Aorta (tissue), 5 donors: ENCODE results near the gene CEP57. TPM values are rescaled to one million over a fixed set of nuclear protein-coding genes. Genes with fewer than 3 reads are reported as not detected.
A peak's percentile ranks its signal among the peaks of the same experiment; 100 is the strongest.

Source experiments
- ATAC-seq: fragments of 200-7000 bp; cut with Tn5 transposase; one replicate; pipeline ENCODE4 v1.9.1; 2022; ENCODE audit warnings: moderate library complexity; ENCODE audit not compliant: low FRiP score
- DNase-seq, 2 donors: peaks; one replicate each; pipeline ENCODE4 v3.0.0-alpha.2; 2020
- H3K27ac ChIP-seq, 2 donors: one replicate each; pipeline ENCODE4 v1.5.1; 2013; ENCODE audit warnings: low read length in 2 of 2, mild to moderate bottlenecking in 2 of 2, moderate library complexity in 2 of 2, control low read depth in 1 of 2, inconsistent platforms in 1 of 2, low read depth in 1 of 2
- H3K27me3 ChIP-seq, 2 donors: one replicate each; pipeline ENCODE4 v1.6.1; 2013; ENCODE audit warnings: control low read depth in 1 of 2, low read length in 1 of 2, mild to moderate bottlenecking in 1 of 2, moderate library complexity in 1 of 2; ENCODE audit not compliant: insufficient read depth in 2 of 2, control insufficient read depth in 1 of 2
- H3K36me3 ChIP-seq, 2 donors: one replicate each; pipeline ENCODE4 v1.6.1; 2013; ENCODE audit warnings: control low read depth in 1 of 2, low read length in 1 of 2, mild to moderate bottlenecking in 1 of 2; ENCODE audit not compliant: insufficient read depth in 2 of 2, control insufficient read depth in 1 of 2
- H3K4me1 ChIP-seq, 2 donors: one replicate each; pipeline ENCODE4 v1.6.1; 2013; ENCODE audit warnings: low read length in 2 of 2, control low read depth in 1 of 2, mild to moderate bottlenecking in 1 of 2, moderate library complexity in 1 of 2; ENCODE audit not compliant: insufficient read depth in 2 of 2, control insufficient read depth in 1 of 2
- H3K4me3 ChIP-seq, 2 donors: one replicate each; pipeline ENCODE4 v1.5.1; 2013; ENCODE audit warnings: low read length in 2 of 2, control low read depth in 1 of 2, mild to moderate bottlenecking in 1 of 2
- H3K9me3 ChIP-seq: one replicate; pipeline ENCODE4 v1.6.1; 2013; ENCODE audit warnings: mild to moderate bottlenecking, low read length; ENCODE audit not compliant: control insufficient read depth
- WGBS, 2 donors: extraction: QIAGEN DNeasy Blood & Tissue Kit; methylation state at CpG; one replicate each; pipeline ENCODE4 v1.1.7; 2013; 5-methylcytosine and 5-hydroxymethylcytosine counted together
- intact Hi-C, 2 donors: fragments of 100-400 bp; cut with DNase I; formaldehyde crosslinking; loops; one replicate each; pipeline versions ENCODE4 v1.14.2 to v1.15.0; 2022
- polyA plus RNA-seq, 2 donors: library from polyadenylated mRNA; stranded (reverse); fragments of 200-250 nt; gene quantifications; one replicate each; pipeline ENCODE4 v1.2.3, GENCODE V29; 2013
- total RNA-seq, 2 donors: library from RNA; stranded (reverse); fragmentation: NEBNext Ultra II Directional; extraction: Animal tissue kit (Norgen Biotek cat#: 25700); gene quantifications; one replicate each; pipeline ENCODE4 v1.2.1, GENCODE V29; 2021
- donor health status: healthy with polysubstance abuse.
- donor health status: Bipolar disorder and iron deficiency.
- donor health status: DM: no; HTN: no; CAD: no.
- donor health status: DM: no; HTN: no; CAD: no.
- donor health status: DM: yes; HTN: yes; CAD: no.

The CEP57 gene
- total and polyA plus RNA-seq, 4 donors, result 20.5 to 39.3 (median 23.1) TPM

GRCh38 chr11:95832763-95833162, 42.5 kb downstream of the CEP57 start:
- DNase-seq (no peak), ATAC-seq (no peak)
- no peak overlapping the region for H3K27ac ChIP-seq
- H3K27me3 ChIP-seq, result no peaks in the 10 kb centered on the region
- no peaks in the 10 kb centered on the region for H3K9me3 ChIP-seq
- WGBS, 2 donors, result 76% methylated on average over 3 of the region's 3 CpGs
- intact Hi-C loops, result no loop called here
- peaks cover 0 to 1% of the 10 kb centered on the region in 2 donors for H3K4me1 ChIP-seq
- H3K36me3 ChIP-seq, result peaks cover 0 to 6% of the 10 kb centered on the region in 2 donors
- no peak overlapping the region for H3K4me3 ChIP-seq

- H3K27me3 ChIP-seq, result no peaks in the 10 kb centered on the region
- no peak overlapping the region for H3K27ac ChIP-seq
- intact Hi-C loops, result no loop called here
- H3K9me3 ChIP-seq, result no peaks in the 10 kb centered on the region
- no peak for DNase-seq
- H3K36me3 ChIP-seq, result peaks cover 0 to 6% of the 10 kb centered on the region in 2 donors
- 13 to 29% methylated on average over 1 of the region's 1 CpG for WGBS, 2 donors
- H3K4me1 ChIP-seq, result peaks cover 0 to 1% of the 10 kb centered on the region in 2 donors
- no peak overlapping the region for H3K4me3 ChIP-seq
- ATAC-seq, result no peak
Measured at GRCh38 chr11:95833378-95833777, 43.1 kb downstream of the CEP57 start.

- peaks cover 0 to 6% of the 10 kb centered on the region in 2 donors for H3K36me3 ChIP-seq
- H3K9me3 ChIP-seq, result no peaks in the 10 kb centered on the region
- no peaks in the 10 kb centered on the region for H3K27me3 ChIP-seq
- no peak overlapping the region for H3K27ac ChIP-seq
- 23 to 31% methylated on average over 3 of the region's 3 CpGs for WGBS, 2 donors
- ATAC-seq, result no peak
- H3K4me3 ChIP-seq, result no peak overlapping the region
- intact Hi-C loops, result loop anchor here (5.0 kb wide), 1 partner anchor 592 kb away; no protein-coding TSS in a partner anchor
- DNase-seq, result no peak
- peaks cover 0 to 1% of the 10 kb centered on the region in 2 donors for H3K4me1 ChIP-seq
Measured at GRCh38 chr11:95835351-95835750, 45.1 kb downstream of the CEP57 start.

- intact Hi-C loops, result loop anchor here (5.0 kb wide), 1 partner anchor 591 kb away; no protein-coding TSS in a partner anchor
- Histone ChIP-seq H3K4me1 (peaks cover 0 to 1% of the 10 kb centered on the region in 2 donors), H3K27me3 (no peaks in the 10 kb centered on the region), H3K27ac (no peak overlapping the region), H3K9me3 (no peaks in the 10 kb centered on the region), H3K4me3 (no peak overlapping the region), H3K36me3 (peaks cover 0 to 6% of the 10 kb centered on the region in 2 donors)
- ATAC-seq (peak; percentile 88), DNase-seq (no peak)
- 6 to 8% methylated on average over 3 of the region's 3 CpGs for WGBS, 2 donors
Measured at GRCh38 chr11:95835768-95836488, 45.6 kb downstream of the CEP57 start.

GRCh38 chr11:95845167-95845566, 54.9 kb downstream of the CEP57 start:
- H3K36me3 ChIP-seq, result peaks cover 0 to 4% of the 10 kb centered on the region in 2 donors
- no peaks in the 10 kb centered on the region for H3K9me3 ChIP-seq
- intact Hi-C loops, result loop anchor here in 1 of 2 donors (5.0 to 10.0 kb wide), 2 partner anchors 497 to 540 kb away; partner anchors contain the start of genes CCDC82 and MAML2
- no peak overlapping the region for H3K27ac ChIP-seq
- no peaks in the 10 kb centered on the region for H3K27me3 ChIP-seq
- H3K4me3 ChIP-seq, result no peak overlapping the region
- no peak for DNase-seq
- no peaks in the 10 kb centered on the region for H3K4me1 ChIP-seq
- WGBS, 2 donors, result 93 to 96% methylated on average over 1 of the region's 1 CpG
- ATAC-seq, result no peak

- Histone ChIP-seq H3K36me3 (peaks cover 0 to 4% of the 10 kb centered on the region in 2 donors), H3K27ac (no peak overlapping the region), H3K27me3 (no peaks in the 10 kb centered on the region), H3K4me1 (no peaks in the 10 kb centered on the region), H3K4me3 (no peak overlapping the region), H3K9me3 (no peaks in the 10 kb centered on the region)
- DNase-seq (peak in 1 of 2 donors; percentile 59), ATAC-seq (peak; percentile 86)
- intact Hi-C loops, result loop anchor here (2.0 to 10.0 kb wide), 3 partner anchors 493 to 536 kb away; partner anchors contain the start of genes MAML2 (in 2 of the 2) and CCDC82 (in 1 of the 2)
- 52% methylated on average over 6 of the region's 6 CpGs for WGBS, 2 donors
Measured at GRCh38 chr11:95849087-95849825, 59.0 kb downstream of the CEP57 start.

- Histone ChIP-seq H3K27ac (no peak overlapping the region), H3K4me3 (no peak overlapping the region), H3K4me1 (no peaks in the 10 kb centered on the region), H3K27me3 (no peaks in the 10 kb centered on the region), H3K9me3 (no peaks in the 10 kb centered on the region), H3K36me3 (no peaks in the 10 kb centered on the region)
- no peak for DNase-seq
- no peak for ATAC-seq
- intact Hi-C loops, result loop anchor here in 1 of 2 donors (5.0 kb wide), 1 partner anchor 542 kb away; the partner anchor contains the start of gene JRKL
Measured at GRCh38 chr11:95850137-95850536, 59.8 kb downstream of the CEP57 start.

GRCh38 chr11:95853138-95853537, 62.8 kb downstream of the CEP57 start:
- Histone ChIP-seq H3K4me3 (no peak overlapping the region), H3K27me3 (no peaks in the 10 kb centered on the region), H3K27ac (no peak overlapping the region), H3K9me3 (no peaks in the 10 kb centered on the region), H3K36me3 (no peaks in the 10 kb centered on the region), H3K4me1 (no peaks in the 10 kb centered on the region)
- ATAC-seq (no peak), DNase-seq (no peak)
- intact Hi-C loops, result loop anchor here in 1 of 2 donors (5.0 kb wide), 1 partner anchor 539 kb away; the partner anchor contains the start of gene JRKL
